ENCODE measurements around the gene FOXK2. TPM values are rescaled to one million over a fixed set of nuclear protein-coding genes. Genes with fewer than 3 reads are reported as not detected.
A peak's percentile ranks its signal among the peaks of the same experiment; 100 is the strongest.

The FOXK2 gene
- total RNA-seq, 1 experiment from 2014 or later: 72.0 TPM

DNA sequence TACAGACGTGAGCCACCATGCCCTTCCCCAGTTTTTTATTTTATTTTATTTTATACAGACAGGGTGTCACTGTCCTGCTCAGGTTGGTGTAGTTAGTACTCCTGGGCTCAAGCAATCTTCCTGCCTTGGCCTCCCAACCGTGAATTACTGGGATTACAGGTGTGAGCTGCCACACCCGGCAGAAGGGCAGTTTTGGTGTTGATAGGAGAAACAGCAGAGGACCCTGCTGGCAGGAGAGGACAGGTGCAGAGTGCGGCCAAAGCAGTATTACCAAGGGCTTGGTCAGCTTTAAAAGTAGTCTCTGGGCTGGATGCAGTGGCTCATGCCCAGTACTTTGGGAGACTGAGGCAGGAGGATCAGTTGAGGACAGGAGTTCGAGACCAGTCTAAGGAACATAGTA is 22.9 kb downstream of the FOXK2 start:
- peaks cover 0 to 4% (median 3%) of the 10 kb centered on the region in 3 experiments; a peak in 4 of 7 replicates for H3K36me3 Mint-ChIP-seq (ENCODE audit: insufficient read depth in 1 of 3, low read depth in 3 of 3)
- no peak overlapping the region for H3K14ac ChIP-seq (ENCODE audit: insufficient read depth, low read length)
- no CpG with 5 or more reads among the region's 5 CpGs for WGBS (ENCODE audit: extremely low coverage, insufficient read length, low lambda C conversion rate)

More for the DNA sequence above, 22.9 kb downstream of the FOXK2 start:
- Histone ChIP-seq H2BK120ac (ENCODE audit: low read depth, low read length, poor library complexity, severe bottlenecking) (no peak overlapping the region), H2AK5ac (ENCODE audit: insufficient read length, low read length) (no peak overlapping the region), H3K4me2 (ENCODE audit: insufficient read depth, insufficient read length, low read length) (no peak overlapping the region), H3K18ac (ENCODE audit: insufficient read length, low read depth, low read length) (no peak overlapping the region), H3K4me1 (ENCODE audit: insufficient read depth, low read length) (no peaks in the 10 kb centered on the region), H2BK12ac (ENCODE audit: insufficient read length, low read depth, low read length) (no peak overlapping the region), H3K23me2 (ENCODE audit: insufficient read length, low read depth, low read length, poor library complexity, severe bottlenecking) (no peaks in the 10 kb centered on the region), H3K27me3 (ENCODE audit: insufficient read depth, low read length) (no peaks in the 10 kb centered on the region), H3K79me2 (ENCODE audit: insufficient read depth, low read length) (peaks cover 62% of the 10 kb centered on the region; the same call in 1 of the 2 replicates), H3K9ac (ENCODE audit: extremely low read depth, insufficient read length, low read length) (no peak overlapping the region), H4K91ac (ENCODE audit: insufficient read length, low read depth, low read length) (no peak overlapping the region), H4K8ac (replicated peaks; ENCODE audit: insufficient read length, low read depth, low read length) (no peak overlapping the region), H3K79me1 (ENCODE audit: insufficient read depth, low read depth, low read length, poor library complexity, severe bottlenecking) (peaks cover 4% of the 10 kb centered on the region), H2BK5ac (ENCODE audit: insufficient read length, low read length) (no peak overlapping the region), H3K23ac (ENCODE audit: insufficient read length, low read depth, low read length) (no peak overlapping the region), H3K27ac (ENCODE audit: insufficient read length, low read depth, low read length) (no peak overlapping the region), H2BK20ac (ENCODE audit: low read depth, low read length, poor library complexity, severe bottlenecking) (no peak overlapping the region), H4K5ac (ENCODE audit: insufficient read length, low read depth, low read length) (no peak overlapping the region), H3K56ac (ENCODE audit: insufficient read length, low read depth, low read length) (no peak overlapping the region), H3T11ph (ENCODE audit: low read length) (no peak overlapping the region), H2AFZ (ENCODE audit: low read length) (no peak overlapping the region), H3K4ac (ENCODE audit: low read depth, low read length) (no peak overlapping the region), H2BK15ac (ENCODE audit: low read depth, low read length) (no peak overlapping the region), H4K20me1 (ENCODE audit: control insufficient read depth, insufficient read depth, insufficient read length) (peaks cover 4% of the 10 kb centered on the region), H3K9me3 (ENCODE audit: control insufficient read depth, low read depth, low read length) (no peaks in the 10 kb centered on the region)
- H3K4me1 Mint-ChIP-seq: peaks cover 3 to 7% of the 10 kb centered on the region in 2 experiments; a peak in 3 of 4 replicates
- DNase-seq: no peak
- H3K4me3 Mint-ChIP-seq: no peak overlapping the region; a peak in 1 of 5 replicates
- H3K27ac Mint-ChIP-seq: peak overlapping the region in 1 of 3 experiments; percentile 77; a peak in 2 of 7 replicates
- TF ChIP-seq, protein P1, sequence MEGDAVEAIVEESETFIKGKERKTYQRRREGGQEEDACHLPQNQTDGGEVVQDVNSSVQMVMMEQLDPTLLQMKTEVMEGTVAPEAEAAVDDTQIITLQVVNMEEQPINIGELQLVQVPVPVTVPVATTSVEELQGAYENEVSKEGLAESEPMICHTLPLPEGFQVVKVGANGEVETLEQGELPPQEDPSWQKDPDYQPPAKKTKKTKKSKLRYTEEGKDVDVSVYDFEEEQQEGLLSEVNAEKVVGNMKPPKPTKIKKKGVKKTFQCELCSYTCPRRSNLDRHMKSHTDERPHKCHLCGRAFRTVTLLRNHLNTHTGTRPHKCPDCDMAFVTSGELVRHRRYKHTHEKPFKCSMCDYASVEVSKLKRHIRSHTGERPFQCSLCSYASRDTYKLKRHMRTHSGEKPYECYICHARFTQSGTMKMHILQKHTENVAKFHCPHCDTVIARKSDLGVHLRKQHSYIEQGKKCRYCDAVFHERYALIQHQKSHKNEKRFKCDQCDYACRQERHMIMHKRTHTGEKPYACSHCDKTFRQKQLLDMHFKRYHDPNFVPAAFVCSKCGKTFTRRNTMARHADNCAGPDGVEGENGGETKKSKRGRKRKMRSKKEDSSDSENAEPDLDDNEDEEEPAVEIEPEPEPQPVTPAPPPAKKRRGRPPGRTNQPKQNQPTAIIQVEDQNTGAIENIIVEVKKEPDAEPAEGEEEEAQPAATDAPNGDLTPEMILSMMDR (conservative IDR thresholded peaks at IDR 0.05): no peak; the same call in 2 of the 3 replicates
- no peaks in the 10 kb centered on the region for H3K27me3 Mint-ChIP-seq (ENCODE audit: low read depth)
- no peaks in the 10 kb centered on the region for H3K9me3 Mint-ChIP-seq

Data from H9 (cell line).